HG03565 (cell line): ENCODE data around the gene ITPK1.

Source experiments
- ATAC-seq: cut with Tn5 transposase; IDR thresholded peaks from one replicate; pipeline ENCODE4 v1.9.1; 2021; ENCODE audit warnings: mild to moderate bottlenecking, moderate library complexity; ENCODE audit not compliant: unreplicated experiment

Gene ITPK1

DNA sequence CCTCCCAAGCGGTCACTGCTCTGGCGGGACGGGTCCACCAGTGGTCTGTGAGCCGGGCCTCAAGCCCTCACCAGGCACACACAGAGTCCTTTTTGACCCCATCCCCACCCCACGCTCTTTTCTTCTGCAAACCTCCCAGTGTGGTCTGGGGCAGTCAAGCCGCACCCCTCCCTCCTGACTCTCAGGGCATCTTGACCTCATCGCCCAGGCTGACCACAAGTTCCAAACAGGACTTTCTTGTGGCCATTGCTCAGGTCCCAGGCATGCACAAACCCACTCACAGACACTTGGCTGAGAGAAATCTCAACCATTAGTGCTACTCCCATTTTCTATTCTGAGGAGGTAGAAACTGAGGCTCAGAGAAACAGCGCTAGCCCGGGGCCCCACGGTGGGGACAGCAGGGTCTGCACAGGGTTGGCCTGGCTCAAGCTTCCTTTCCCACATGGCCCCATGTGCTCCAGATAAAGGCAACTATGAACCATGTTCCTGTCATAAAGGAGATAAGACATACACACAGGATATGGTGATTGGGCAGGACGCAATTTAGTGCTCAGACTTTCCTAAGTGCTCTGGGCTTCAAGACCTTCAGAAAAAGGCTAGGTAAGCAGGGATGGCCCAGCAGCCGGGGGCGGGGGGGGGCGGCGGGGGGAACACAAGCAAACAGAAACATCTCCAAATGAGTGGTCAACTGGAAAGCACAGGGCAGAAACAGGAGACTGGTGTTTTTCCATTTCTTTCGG is 69.6 kb downstream of the ITPK1 start:
- no peak for ATAC-seq

- ATAC-seq, result no peak
Measured at GRCh38 chr14:93045211-93045674, 70.5 kb downstream of the ITPK1 start.

DNA sequence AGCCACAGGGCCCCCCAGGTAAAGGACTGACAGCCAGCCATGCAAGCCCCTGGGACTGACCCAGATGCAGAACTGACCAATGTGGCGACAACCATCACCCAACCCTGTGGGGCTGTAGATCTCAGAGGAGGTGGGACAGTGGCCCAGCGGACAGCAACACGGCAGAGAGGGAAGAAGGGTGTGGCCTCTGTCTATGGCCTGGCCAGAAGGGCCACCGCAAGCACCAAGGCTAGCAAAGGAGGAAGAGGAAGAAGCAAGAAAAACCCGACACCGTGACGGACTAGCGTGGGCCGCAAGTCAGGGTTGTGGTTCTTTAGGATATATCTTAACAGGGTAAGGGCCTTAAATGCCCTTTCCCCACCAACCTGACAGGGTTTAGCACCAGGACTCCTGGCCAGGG is 71.2 kb downstream of the ITPK1 start:
- peak; percentile 59 for ATAC-seq

GRCh38 chr14:93044121-93044520 is 71.6 kb downstream of the ITPK1 start:
- ATAC-seq, result no peak

DNA sequence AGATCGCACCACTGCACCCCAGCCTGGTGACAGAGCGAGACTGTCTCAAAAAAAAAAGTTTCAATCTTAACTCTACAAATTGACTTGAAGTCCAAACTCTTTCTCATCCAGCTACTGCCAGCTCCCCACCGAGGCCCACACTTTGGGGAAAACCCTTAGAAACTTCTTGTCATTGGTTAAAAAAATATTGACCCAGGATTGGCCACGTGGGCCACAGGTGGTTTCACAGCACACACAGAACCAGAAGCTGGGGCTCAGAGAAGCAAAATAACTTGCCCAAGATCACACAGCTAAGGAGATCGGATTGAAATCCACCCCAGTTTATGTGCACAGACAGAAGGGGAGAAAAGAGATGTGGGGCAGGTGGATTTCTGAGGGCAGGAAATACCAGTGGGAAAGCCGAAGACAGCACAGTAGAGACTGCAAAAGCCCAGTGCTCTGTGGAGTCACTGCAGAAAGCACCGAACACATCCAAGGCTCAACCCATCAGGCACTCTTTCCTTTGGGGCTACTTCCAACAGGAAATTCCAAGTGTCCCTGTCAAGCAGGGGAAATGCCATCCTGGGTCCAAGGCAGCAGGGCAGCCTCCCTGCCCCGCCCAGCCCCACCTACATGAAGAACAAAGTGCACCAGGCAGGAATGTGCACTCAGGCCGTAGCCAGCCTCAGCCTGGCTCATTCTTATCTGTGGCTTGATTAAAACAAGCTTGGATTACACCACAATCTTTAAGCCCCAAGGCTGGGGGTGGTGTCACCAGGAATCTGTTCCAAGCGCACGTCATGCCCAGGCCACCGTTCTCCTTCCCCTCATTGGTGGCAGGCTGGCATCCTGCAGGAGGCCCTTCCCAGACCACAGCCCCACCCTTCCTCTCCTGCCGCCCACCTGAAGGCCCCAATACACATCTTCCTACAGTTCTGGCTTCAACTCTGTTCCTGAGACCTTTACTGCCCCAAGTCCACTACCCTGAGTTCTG is 72.5 kb downstream of the ITPK1 start:
- no peak for ATAC-seq

- no peak for ATAC-seq
Measured at GRCh38 chr14:93041830-93042229, 73.9 kb downstream of the ITPK1 start.

GRCh38 chr14:93040982-93041381 is 74.7 kb downstream of the ITPK1 start:
- ATAC-seq, result no peak

DNA sequence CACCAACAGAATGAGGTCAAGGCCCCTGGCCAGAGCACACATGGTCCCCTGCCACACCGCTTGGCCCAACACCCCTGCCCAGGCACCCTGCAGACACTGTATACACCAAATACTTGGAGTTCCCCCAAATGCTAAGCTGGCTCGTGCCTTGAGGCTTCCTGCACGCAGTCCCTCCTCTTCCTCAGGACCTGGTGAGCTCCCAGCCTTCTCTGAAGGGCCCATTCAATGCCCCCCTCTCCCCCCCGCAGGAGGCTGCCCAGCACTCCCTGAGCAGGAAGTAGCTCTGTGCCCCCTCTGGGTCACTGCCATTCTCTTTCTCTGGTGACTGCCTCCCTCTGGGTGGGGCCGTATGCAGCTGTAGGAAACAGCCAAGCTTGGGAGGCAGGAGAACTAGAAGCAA is 75.3 kb downstream of the ITPK1 start:
- no peak for ATAC-seq

GRCh38 chr14:93039649-93040315 is 75.9 kb downstream of the ITPK1 start:
- no peak for ATAC-seq

GRCh38 chr14:93037351-93037750 is 78.4 kb downstream of the ITPK1 start:
- no peak for ATAC-seq

DNA sequence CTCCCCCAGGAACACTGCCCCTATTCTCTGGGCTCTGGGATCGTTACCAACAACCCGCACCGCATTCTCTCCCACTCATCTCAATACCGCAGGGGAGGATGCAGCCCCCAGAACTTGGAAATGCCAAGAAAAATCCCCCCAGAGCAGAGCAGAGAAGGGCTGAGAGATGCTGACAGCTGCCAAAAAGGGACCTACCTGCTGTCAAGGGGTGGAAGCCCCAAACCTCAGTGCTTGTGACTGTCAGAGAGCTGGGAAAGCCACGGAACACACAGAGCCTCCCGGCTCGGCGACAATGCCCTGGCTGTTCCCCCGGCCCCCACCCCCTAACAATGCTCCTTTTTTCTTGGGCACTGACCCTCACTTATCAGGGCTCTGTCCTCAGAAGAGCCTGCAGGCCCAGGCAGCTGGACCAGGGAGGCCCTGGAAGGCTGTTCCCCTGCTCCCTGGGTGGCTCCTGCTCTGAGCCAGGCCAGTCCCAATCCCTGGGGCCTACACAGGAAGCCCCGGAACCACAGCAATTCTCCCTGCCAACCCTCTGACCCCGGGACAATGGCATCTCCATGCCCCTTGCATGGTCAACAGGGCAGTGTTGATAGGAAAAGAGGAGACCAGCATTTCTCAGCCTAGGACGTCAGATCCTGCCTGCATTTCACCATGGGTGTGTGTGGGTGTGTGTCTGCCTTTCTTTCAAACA is 78.9 kb downstream of the ITPK1 start:
- ATAC-seq, result no peak

GRCh38 chr14:93035917-93036651 is 79.6 kb downstream of the ITPK1 start:
- ATAC-seq, result no peak

- no peak for ATAC-seq
Measured at GRCh38 chr14:93035585-93035916, 80.2 kb downstream of the ITPK1 start.

- no peak for ATAC-seq
Measured at GRCh38 chr14:93034671-93034994, 81.1 kb downstream of the ITPK1 start.

DNA sequence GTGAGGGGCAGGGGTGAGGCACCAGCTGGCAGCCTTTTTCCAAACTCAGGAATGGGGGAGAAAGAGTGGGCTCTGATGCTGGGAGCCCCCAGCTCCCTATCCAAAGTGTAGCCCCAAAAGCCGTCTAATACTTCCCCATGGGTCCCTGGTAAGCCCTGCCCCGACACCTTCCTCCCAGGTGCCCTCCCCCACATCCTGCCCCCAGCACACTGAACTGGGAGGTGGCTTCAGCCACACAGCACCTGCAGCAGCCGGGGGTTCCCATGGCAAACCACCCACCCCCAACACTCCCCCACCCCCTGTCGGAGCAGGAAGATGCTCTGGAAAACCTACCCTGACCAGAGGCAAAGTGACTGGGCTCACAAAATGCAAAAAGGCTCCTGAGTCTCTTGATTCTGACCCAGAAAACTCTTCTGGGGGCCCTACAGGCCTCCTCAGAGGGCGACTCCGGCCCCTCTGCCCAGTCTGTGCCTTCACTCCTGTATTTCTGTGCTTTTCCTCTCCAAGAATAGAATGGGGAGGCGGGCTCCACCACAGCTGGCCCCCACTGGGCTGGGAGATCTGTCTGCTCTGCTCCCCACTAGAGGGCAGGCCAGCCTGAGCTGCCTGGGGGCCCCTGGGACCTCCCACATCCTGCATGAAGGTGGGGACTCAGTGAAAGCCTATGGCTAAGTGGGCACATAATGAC is 81.6 kb downstream of the ITPK1 start:
- ATAC-seq, result no peak

DNA sequence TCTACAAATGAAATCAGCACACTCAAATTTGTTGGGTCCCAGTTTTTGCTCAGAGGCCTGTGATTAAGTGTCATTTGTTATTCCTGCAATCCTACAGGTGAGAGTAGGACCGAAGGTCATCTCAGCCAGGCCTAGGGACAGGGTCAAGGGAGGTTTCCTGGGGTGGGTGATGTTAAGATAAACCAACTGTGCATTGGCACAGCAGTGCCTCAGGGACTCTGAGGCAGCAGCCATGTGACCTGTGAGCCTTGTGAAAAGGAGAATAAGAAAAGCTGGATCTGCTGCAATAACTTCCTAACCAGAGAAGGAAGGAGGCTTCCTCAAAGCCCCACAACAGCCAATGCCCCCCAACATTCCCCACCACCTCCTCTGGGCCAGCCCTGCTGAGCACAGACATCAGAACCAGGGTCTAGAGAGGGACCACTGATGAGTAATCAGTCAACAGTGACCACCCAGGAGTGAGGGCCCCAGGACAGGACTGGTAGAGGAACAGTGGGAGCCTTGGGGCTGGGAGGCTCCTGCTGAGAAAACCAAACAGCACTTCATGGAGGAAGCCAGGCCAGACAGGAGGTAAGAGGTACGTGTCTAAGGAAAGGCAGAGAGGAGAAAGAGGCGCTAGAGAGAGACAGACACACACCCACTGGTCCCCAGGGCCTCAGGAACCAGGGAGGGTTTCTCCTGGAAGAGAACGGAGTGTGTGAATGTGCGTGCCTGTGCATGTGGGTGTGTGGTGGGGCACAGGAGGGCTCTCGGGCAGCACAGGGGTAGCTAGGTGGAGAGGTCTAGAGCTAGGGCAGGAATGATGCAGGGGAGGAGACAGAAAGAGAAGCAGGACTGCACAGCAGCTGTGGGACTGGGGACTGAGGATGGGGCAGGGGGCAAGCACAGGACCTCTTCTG is 82.4 kb downstream of the ITPK1 start:
- ATAC-seq, result no peak

DNA sequence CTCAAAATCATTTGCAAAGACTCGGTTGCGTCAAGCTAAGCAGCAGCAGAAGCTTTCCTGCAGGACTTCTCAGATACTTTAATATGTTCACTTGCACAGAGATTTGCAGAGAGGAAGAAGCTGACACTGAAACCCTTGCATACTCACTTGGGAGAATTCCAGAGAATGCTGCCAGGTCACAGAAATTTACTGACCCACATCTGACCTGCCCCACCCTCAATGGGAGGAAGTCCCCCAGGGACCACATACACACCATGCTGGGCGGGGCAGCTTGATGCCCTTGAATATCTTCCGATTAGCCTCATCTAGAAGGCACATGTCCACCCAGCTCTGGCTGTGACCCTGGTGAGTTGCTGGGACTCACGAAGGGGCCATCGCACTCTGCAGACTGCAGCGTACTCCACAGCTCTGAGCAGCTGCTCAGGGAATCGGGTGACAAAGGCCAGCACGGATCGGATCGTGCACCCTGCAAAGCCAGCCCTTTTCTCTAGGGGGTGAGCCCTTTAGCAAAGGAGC is 83.2 kb downstream of the ITPK1 start:
- ATAC-seq, result no peak

GRCh38 chr14:93031505-93032315 is 84.0 kb downstream of the ITPK1 start:
- no peak for ATAC-seq
